ENCODE measurements around the gene HLA-A.

- TF ChIP-seq, protein P1, sequence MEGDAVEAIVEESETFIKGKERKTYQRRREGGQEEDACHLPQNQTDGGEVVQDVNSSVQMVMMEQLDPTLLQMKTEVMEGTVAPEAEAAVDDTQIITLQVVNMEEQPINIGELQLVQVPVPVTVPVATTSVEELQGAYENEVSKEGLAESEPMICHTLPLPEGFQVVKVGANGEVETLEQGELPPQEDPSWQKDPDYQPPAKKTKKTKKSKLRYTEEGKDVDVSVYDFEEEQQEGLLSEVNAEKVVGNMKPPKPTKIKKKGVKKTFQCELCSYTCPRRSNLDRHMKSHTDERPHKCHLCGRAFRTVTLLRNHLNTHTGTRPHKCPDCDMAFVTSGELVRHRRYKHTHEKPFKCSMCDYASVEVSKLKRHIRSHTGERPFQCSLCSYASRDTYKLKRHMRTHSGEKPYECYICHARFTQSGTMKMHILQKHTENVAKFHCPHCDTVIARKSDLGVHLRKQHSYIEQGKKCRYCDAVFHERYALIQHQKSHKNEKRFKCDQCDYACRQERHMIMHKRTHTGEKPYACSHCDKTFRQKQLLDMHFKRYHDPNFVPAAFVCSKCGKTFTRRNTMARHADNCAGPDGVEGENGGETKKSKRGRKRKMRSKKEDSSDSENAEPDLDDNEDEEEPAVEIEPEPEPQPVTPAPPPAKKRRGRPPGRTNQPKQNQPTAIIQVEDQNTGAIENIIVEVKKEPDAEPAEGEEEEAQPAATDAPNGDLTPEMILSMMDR (IDR thresholded peaks at IDR 0.05; ENCODE audit: low read depth, low read length) = no peak
- no peak for TF ChIP-seq EZH2phosphoT487 (IDR thresholded peaks at IDR 0.05; ENCODE audit: low read depth)
These were observed 437 bp upstream of the HLA-A start for GRCh38 chr6:29941916-29942274.
